OCI-LY1 (cell line): ENCODE data around the gene RAB25.
A peak's percentile ranks its signal among the peaks of the same experiment; 100 is the strongest.

Experiments
- H2AFZ ChIP-seq: fragments of 200-600 bp; sonication (generic), shearing (Covaris generic); 2 replicates; pipeline ENCODE4 v1.6.0; 2014; ENCODE audit warnings: antibody characterized with exemption, mild to moderate bottlenecking, low read length
- H3F3A ChIP-seq: fragments of 200-600 bp; sonication (generic), shearing (Covaris generic); 2 replicates; pipeline ENCODE4 v1.6.0; 2014; ENCODE audit warnings: mild to moderate bottlenecking, antibody characterized with exemption, low read length, moderate library complexity; ENCODE audit not compliant: insufficient read depth
- H3K27ac ChIP-seq: fragments of 200-600 bp; sonication (generic); 2 replicates; pipeline ENCODE4 v1.5.1; 2014; ENCODE audit warnings: low read length, mixed run types, mild to moderate bottlenecking, low read depth; ENCODE audit not compliant: poor library complexity, severe bottlenecking
- H3K27me3 ChIP-seq: fragments of 200-600 bp; sonication (generic); 2 replicates; pipeline ENCODE4 v1.6.0; 2014; ENCODE audit warnings: antibody characterized with exemption, mild to moderate bottlenecking, low read length, moderate library complexity; ENCODE audit not compliant: insufficient read depth
- H3K36me3 ChIP-seq: fragments of 200-600 bp; sonication (generic); 2 replicates; pipeline ENCODE4 v1.6.1; 2014; ENCODE audit warnings: mild to moderate bottlenecking, antibody characterized with exemption, low read length, moderate library complexity, mixed read lengths; ENCODE audit not compliant: insufficient read depth
- H3K4me1 ChIP-seq: fragments of 200-600 bp; sonication (generic); 2 replicates; pipeline ENCODE4 v1.5.1; 2014; ENCODE audit warnings: mild to moderate bottlenecking, low read length, moderate library complexity; ENCODE audit not compliant: insufficient read depth, severe bottlenecking
- H3K4me2 ChIP-seq: fragments of 200-600 bp; sonication (generic), shearing (Covaris generic); 2 replicates; pipeline ENCODE4 v1.6.1; 2014; ENCODE audit warnings: low read length
- H3K4me3 ChIP-seq: fragments of 200-600 bp; sonication (generic); 2 replicates; pipeline ENCODE4 v1.5.1; 2014; ENCODE audit warnings: low read length, low read depth, mild to moderate bottlenecking, mixed read lengths; ENCODE audit not compliant: poor library complexity, severe bottlenecking
- H3K79me2 ChIP-seq: fragments of 200-600 bp; shearing (Covaris generic); 2 replicates; pipeline ENCODE4 v1.6.1; 2016; ENCODE audit warnings: mixed run types, low read length, mixed read lengths; ENCODE audit not compliant: insufficient read depth
- H3K9ac ChIP-seq: fragments of 200-600 bp; sonication (generic), shearing (Covaris generic); 2 replicates; pipeline ENCODE4 v1.6.1; 2014; ENCODE audit warnings: mild to moderate bottlenecking, low read length, mixed read lengths
- H3K9me2 ChIP-seq: fragments of 200-600 bp; sonication (generic), shearing (Covaris generic); 2 replicates; pipeline ENCODE4 v1.6.1; 2014; ENCODE audit warnings: low read depth, mild to moderate bottlenecking, low read length, mixed read lengths
- H3K9me3 ChIP-seq: fragments of 200-600 bp; shearing (Covaris generic); 2 replicates; pipeline ENCODE4 v1.6.1; 2014; ENCODE audit warnings: low read length, mixed read lengths
- H4K20me1 ChIP-seq: fragments of 200-600 bp; sonication (generic), shearing (Covaris generic); 2 replicates; pipeline ENCODE4 v1.6.0; 2016; ENCODE audit warnings: mild to moderate bottlenecking, low read length; ENCODE audit not compliant: insufficient read depth
- CTCF ChIP-seq: fragments of 200-600 bp; sonication (generic), shearing (Covaris generic); IDR thresholded peaks from 2 replicates; pipeline ENCODE4 v1.5.1; 2017; ENCODE audit warnings: mild to moderate bottlenecking, antibody characterized with exemption, low read length, moderate library complexity, mixed read lengths
- EZH2 ChIP-seq: fragments of 200-600 bp; sonication (generic), shearing (Covaris generic); IDR thresholded peaks from 2 replicates; pipeline ENCODE4 v1.8.0; 2017; ENCODE audit warnings: borderline replicate concordance, mixed run types, mild to moderate bottlenecking, antibody characterized with exemption, low read length, moderate library complexity, mixed read lengths

The RAB25 gene

GRCh38 chr1:156080241-156080862 lies 19.4 kb downstream of the RAB25 start:
- no peaks in the 10 kb centered on the region for H4K20me1 ChIP-seq
- TF ChIP-seq CTCF = no peak
- no peak for TF ChIP-seq EZH2
- no peaks in the 10 kb centered on the region for H3K36me3 ChIP-seq
- no peak overlapping the region for H3K27ac ChIP-seq
- H3F3A ChIP-seq = 0 out of 2 replicates have a peak, but pooled peaks cover 4% of the 10 kb centered on the region
- H3K9me3 ChIP-seq = no peaks in the 10 kb centered on the region
- no peak overlapping the region for H3K9ac ChIP-seq
- no peak overlapping the region for H3K4me2 ChIP-seq
- H3K79me2 ChIP-seq = no peaks in the 10 kb centered on the region
- no peak overlapping the region for H3K4me3 ChIP-seq
- H3K27me3 ChIP-seq = peaks cover 10% of the 10 kb centered on the region; the same call in 1 of the 2 replicates
- H3K4me1 ChIP-seq = peaks cover 32% of the 10 kb centered on the region
- H2AFZ ChIP-seq = no peak overlapping the region
- no peaks in the 10 kb centered on the region for H3K9me2 ChIP-seq

GRCh38 chr1:156080863-156081179 lies 19.9 kb downstream of the RAB25 start:
- peaks cover 10% of the 10 kb centered on the region; the same call in 1 of the 2 replicates for H3K27me3 ChIP-seq
- no peak overlapping the region for H3K9ac ChIP-seq
- H3K4me2 ChIP-seq = peak overlapping the region; percentile 38
- H3K27ac ChIP-seq = no peak overlapping the region
- H3F3A ChIP-seq = 0 out of 2 replicates have a peak, but pooled peaks cover 4% of the 10 kb centered on the region
- no peaks in the 10 kb centered on the region for H3K9me2 ChIP-seq
- H4K20me1 ChIP-seq = no peaks in the 10 kb centered on the region
- H2AFZ ChIP-seq = no peak overlapping the region
- H3K4me3 ChIP-seq = no peak overlapping the region
- TF ChIP-seq CTCF (no peak), EZH2 (no peak)
- peaks cover 28% of the 10 kb centered on the region for H3K4me1 ChIP-seq
- H3K79me2 ChIP-seq = no peaks in the 10 kb centered on the region
- no peaks in the 10 kb centered on the region for H3K9me3 ChIP-seq
- no peaks in the 10 kb centered on the region for H3K36me3 ChIP-seq

- no peaks in the 10 kb centered on the region for H4K20me1 ChIP-seq
- TF ChIP-seq EZH2 (no peak), CTCF (no peak)
- H3K79me2 ChIP-seq = no peaks in the 10 kb centered on the region
- peak overlapping the region; percentile 59 for H3K4me3 ChIP-seq
- peaks cover 22% of the 10 kb centered on the region for H3K4me1 ChIP-seq
- no peaks in the 10 kb centered on the region for H3K36me3 ChIP-seq
- H3K9ac ChIP-seq = peak overlapping the region; percentile 60
- H3F3A ChIP-seq = 0 out of 2 replicates have a peak, but pooled peaks cover 4% of the 10 kb centered on the region
- H3K9me3 ChIP-seq = no peaks in the 10 kb centered on the region
- peak overlapping the region; percentile 53 for H3K4me2 ChIP-seq
- no peak overlapping the region for H3K27ac ChIP-seq
- H3K9me2 ChIP-seq = no peaks in the 10 kb centered on the region
- H2AFZ ChIP-seq = no peak overlapping the region
- H3K27me3 ChIP-seq = peaks cover 10% of the 10 kb centered on the region; the same call in 1 of the 2 replicates
These were observed 20.4 kb downstream of the RAB25 start for GRCh38 chr1:156081180-156081916.
